NCI-H1436 treated with DMSO at 0.1 percent for 48 hours (cell line): Measurements from ENCODE around the gene PPT1.
"Not testable (repeated sequence)": the region's sequence is repeated elsewhere in the genome, so short reads cannot be mapped to it uniquely, and the experiment has no call there.

Source experiments
- DNase-seq: peaks from one replicate; lab custom pipeline; 2025; lab: John Stamatoyannopoulos, UW

The PPT1 gene

DNA sequence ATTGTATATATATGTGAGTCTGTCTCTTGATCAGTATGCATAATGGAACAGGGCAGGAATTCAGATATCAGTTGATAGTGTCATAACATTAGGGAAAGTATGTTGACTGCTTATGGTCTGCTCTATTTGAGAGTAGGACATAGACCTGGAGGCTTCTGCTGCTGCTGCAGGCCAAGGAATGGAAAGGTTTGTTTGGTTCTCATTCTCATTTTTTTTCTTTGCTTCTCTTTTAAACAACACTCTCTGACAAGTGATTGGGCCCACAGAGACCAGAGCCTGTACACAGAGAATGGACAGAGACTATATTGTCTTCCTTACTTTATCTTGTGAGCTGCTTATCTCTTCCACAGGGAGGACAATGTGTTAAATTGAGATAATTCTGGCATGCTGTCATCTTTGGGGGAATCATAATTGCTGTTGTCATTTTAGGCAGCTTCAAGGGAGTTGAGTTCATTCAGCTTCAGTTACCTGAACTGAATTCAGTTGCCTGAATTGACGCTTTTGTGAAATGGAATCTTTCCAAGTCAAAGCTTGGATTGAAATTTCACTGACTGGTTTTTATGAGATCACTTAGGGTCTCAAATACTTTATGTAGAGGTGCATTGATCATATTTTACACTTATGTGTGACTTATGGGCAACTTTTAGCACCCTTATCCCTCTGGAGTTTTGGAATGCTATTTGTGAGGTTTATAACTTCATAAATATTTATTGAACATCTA is 39.6 kb downstream of the PPT1 start:
- no peak for DNase-seq

DNA sequence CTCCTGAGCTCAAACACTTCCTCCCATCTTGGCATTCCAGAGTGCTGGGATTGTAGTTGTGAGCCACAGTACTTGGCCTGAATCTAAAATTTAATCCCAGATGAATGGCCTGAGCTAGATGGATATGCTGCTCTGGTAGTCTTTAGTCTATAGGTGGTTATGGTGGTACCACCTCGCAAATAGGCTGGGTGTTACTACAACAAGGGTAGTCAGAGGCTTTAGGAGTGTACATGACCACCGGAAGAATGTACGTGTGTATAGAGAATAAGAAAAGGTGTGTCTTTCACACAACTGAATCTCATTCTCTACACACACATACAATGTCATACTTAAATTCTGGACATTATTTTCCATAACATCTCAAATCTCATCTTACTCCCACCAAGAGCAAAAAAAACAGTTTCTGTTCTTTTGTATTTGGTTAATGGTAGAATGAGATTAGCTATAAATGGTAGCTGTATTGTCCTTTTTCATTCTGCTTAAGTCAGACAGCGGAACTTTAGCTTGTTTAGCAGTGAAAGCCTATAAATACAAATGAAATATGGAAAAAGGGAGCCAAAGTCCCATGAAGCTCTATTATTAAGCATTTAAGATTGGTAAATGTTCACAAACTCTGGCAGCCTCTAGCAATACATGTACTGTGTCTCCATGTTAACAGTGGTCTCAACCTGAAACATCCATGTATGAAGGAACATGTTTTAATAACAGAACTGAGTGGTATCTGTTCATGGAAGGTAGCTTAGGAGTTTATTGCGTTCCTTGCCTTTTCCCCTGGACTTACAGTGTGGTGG is 40.3 kb downstream of the PPT1 start:
- DNase-seq, result no peak

DNA sequence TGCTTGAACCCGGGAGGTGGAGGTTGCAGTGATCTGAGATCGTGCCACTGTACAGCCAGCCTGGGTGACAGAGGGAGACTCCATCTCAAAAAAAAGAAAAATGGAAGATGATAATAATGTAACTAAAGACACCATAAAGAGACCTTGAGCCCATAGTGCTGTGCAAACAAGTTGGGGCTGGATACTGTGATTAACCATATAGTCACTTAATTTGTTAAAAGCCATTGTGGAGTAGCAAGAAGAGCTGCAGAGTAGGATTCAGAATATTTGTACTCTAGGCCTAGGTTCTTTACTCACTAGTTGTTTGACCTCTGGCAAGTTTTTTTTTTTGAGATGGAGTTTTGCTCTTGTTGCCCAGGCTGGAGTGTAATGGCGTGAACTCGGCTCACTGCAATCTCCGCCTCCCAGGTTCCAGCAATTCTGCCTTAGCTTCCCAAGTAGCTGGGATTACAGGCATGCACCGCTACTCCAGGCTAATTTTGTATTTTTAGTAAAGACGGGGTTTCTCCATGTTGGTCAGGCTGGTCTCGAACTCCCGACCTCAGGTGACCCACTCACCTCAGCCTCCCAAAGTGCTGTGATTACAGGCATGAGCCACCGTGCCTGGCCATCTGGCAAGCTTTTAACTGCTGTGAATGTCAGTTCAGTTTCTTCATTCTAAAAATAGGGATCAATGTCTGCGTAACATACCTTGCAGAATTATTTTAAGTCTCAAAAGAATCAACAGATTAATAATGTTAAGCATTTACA is 43.7 kb downstream of the PPT1 start:
- no peak for DNase-seq

DNA sequence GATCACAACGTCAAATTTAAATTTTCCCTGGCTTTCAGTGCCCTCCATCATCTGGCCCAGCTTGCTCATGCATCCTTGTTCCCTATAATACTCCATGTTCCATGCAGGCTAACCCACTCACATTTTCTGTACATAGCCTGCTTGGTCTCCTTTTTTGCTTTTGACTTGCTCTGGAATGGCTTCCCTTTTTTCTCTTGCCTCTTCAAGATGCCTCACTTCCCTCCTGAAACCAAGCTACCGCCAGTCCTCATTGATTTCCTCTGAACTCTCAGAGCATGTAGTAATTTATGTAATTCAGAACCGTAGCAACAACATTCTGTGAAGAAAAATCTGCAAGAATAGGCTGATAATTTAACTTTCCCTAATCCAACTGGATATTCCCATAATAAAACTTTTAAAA is 46.2 kb downstream of the PPT1 start:
- DNase-seq, result no peak

DNA sequence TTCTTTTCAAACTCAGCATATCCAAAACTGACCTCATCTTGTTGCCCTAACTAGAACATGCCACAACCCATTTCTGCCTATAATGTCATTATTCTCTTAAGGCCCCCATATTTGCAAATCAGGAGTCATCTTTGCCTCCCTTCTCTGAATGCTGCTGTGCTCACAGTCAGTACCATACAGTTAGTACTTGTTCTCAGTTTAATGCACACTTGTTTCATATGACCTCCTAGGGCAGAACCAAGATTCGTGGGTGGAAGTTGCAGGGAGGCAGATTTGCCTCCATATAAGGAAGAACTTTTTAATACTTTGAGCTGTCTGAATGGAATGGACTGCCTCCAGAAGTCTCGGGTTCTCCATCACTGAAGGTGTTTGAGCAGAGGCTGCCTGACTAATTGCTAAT is 47.3 kb downstream of the PPT1 start:
- DNase-seq, result no peak

DNA sequence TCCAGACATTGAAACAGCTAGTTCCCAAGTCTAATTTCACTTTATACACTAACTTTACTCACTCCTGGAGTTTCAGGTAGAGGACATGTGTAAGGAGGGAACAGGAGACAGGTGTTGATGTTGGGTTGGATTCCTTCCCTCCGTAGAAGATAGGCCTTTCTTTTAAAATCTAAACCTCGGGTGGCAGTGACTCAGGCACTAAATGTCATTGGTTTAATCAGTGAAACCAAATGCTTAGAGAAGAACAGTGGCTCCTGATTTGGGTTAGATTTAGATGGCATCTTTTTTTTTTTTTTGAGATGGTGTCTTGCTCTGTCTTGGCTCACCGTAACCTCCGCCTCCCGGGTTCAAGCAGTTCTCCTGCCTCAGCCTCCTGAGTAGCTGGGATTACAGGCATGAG is 49.3 kb downstream of the PPT1 start:
- DNase-seq, result no peak

DNA sequence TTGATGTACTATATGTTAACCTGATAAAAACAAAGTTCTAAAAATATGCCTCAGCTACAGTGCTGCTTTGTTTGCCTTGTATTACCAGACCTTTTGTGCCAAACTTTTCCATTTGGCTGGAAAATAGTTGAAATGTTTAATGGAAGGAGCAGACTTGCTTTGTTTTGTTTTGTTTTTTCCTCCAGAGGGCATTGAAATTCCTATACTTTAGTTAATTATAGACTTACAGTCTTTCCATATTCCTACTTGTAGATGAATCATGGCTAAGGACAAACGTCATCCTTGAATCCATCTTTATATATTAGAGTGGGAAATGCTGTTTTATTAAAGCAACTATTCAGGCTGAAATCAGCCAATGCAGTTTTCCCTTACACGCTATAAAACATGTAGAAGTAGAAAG is 49.8 kb downstream of the PPT1 start:
- DNase-seq, result no peak

DNA sequence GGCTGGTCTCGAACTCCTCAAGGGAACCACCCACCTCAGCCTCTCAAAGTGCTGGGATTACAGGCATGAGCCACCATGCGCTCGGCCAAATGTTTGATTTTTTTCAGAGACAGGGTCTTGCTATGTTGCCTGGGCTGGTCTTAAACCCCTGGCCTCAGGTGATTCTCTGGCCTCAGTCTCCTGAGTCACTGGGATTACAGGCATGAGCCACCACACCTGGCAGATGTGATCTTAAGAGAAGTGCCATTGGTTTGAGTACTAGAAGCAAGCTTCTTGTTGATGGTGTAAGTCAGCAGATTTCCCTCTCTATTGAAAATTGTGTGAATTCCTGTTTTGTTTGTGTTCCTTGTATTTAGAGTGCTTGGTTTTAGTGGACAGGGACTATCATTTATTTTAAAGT is 51.3 kb downstream of the PPT1 start:
- DNase-seq, result no peak

DNA sequence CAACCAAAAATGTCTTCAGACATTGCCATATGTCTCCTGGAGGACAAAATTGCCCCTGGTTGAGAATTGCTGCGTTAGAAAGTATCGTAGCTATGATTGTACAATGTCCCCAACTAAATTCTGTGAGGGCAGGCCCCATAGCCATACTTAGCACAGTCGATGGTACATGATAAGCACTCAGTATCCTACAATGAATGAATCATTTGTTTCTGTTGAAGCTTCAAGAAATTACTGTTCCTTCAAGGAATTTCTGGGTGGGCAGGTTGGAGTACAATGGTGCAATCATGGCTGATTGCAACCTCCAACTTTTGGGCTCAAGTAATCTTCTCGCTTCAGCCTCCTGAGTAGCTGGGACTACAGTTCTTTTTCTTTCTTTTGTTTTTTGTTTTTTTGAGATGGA is 51.9 kb downstream of the PPT1 start:
- DNase-seq, result no peak

DNA sequence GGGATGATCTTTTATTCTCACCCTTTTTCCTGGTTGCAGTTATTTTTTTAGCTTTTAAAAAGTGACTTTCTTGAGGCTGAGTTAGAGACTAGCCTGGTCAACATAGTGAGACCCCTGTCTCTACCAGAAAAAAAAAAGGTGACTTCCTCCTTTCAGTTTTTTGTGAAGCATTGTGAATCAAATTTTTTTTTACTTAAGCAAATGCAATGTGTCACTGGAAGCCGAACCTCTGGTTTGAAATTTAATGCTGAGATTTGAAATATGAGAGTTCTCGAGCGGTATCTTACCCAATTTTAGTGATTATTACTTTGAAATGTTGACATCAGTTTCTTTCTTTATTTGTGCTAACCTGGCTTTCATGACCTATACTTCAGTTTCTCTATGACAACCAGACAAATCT is 52.9 kb downstream of the PPT1 start:
- no peak for DNase-seq

DNA sequence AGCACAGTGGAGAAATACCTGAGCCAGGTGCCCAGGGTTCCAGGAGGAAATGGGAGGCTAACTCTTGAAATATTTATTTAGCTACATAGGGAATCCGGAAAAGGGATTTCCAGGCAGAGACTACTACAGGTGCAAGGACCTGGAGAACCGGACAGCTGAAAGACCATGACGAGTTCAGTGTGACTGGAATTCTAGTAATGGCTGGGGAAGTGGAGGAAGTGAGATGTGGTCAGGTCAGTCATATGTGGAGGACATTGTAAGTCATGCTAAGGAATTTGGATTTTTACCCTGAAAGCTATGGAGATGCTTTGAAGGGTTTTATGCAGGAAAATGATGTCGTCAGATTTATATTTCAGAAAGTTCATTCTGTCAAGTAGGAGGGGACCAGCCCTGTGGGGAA is 54.7 kb downstream of the PPT1 start:
- no peak for DNase-seq

DNA sequence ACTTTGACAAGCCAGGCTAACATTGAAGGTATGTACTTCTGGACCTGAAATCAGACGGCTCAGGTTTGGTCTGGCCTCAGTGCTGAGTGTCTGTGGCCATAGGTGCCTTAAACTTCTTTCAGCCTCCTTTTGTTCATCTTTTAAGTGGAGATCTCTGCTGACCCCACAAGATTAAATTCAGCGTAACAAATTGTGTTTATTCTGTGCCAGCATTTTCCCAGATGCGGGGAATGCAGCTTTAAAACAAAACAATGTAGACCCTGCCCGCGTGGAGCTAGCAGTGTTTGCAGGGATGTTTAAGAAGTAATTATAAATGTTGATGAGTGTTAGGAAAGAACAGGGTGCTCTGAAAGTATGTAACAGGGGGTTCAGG is 55.6 kb downstream of the PPT1 start:
- no peak for DNase-seq

DNA sequence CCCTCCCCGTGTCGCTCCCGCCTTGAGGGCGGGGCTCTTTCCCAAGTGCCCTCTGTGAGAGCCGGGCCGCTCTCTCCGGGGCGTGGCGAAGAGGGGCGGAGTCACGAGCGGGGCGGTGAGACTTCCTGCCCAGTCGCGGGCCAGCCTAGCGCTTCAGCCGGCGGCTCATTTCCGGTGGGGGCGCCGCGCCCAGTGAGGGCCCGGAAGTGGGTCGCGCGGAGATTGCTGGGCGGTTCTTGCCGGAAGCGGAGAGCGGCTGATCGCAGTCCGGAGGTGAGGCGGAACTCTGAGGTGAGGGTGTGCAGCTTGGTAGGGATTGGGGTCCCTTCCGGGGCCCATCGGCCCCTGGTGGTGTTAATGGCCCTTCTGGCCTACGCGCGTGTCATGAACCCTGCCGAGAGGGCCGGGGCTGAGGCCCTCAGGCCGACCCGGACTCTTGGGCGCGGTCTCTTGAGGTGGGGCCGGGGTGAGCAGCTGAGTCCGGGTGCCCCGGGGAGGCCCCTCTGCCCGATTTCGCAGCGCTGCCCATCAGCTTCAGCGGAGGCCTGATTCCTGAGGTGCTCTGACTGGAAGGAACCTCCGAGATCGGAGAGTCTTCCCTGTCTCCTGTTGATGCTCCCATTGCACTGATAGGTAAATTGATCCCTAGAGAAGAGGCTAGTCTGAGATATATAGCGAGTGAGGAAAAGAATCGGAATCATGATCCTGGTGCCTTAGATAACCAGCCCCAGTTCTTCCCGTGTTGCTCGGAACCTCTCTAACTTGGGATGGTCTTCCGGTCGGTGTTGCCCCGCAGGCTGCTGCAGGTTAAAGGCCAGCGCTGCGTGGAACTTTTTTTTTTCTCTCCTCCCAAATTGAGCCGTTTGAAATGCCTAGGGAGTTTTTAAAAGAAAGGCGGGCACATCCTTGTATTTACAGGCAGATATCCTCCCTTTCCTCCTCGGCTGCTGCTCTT is 56.3 kb downstream of the PPT1 start, which contains the start of gene CAP1:
Gene CAP1 (plus strand): TSS at position 219 of the 955 bp plus-strand sequence. CDS start 18,618 bp downstream, outside the sequence.
- peak; percentile 87 for DNase-seq

DNA sequence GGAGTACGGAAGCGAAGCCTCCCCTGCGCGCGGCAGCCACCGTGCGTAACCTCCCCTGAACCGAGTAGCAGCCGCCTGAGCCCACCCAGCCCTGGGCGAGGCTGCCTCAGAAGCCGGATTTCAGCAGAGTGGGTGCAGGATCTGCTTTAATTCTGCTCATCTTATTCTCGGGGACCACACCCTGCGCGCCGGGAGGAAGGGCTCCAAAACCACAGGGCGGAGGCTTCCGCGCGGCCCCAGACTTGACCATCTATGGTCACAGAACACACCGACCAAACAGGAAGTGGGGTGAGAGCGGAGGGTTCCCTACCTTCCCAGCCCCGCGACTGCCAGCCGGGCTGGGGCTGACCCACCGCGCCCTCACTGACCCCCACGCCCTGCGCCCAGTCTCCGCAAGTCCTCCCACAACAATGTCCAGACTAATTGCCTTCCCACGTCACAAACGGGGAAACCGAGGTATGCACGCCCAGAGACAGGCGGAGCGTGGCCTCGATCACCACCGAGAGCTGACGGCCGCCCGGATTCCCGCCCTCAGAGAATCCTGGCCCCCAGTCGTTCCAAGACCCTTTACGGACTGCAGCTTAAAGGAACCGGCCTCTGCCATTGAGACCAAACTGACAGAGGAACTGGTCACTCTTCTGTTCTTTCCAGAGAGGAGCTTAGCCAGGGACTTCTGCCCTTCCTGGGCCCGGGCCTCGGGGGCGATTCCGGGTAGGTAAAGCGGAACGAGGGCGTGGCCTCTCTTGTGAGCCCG is 57.1 kb downstream of the PPT1 start:
- no peak for DNase-seq

DNA sequence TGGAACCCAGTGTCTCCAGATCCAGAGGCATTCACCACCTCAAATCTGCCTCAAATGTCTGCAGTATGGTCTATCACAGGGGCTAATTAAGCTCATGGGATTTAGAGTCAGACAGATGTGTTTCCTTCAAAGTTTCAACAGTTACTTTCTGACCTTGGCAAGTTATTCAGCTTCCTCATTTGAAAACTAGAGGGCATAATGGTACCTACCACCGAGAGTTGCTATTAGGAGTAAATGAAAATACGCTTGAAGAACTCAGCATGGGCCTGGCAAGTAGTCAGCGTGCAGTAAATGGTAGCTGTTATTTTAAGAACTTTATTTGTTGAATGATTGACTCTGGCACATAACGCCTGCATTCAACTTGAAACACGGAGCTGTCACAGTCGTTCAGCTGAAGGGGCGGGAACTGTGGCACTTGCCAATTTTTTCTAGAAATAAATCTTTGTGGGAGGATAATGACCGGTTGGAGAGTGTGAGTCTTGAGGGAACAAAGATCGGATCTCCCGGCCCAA is 57.8 kb downstream of the PPT1 start:
- DNase-seq, result no peak

DNA sequence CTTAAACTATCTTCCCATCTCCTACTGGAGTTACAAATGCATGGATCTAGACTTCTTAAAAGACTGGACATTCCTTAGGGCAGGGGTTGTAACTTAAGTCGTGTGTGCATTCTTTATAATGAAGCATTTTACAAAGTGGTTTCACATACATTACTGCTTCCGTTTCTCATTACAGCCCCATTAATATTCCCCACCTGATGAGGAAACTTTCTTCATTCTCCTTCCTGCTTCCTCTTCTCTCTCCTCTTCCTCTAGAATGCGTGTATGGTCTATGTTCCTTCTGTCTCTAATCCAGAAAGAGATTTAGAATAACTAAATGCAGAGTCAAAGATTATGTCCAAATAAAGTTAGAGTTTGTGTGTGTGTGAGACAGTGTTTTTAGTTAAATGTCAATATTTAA is 58.4 kb downstream of the PPT1 start:
- no peak for DNase-seq

DNA sequence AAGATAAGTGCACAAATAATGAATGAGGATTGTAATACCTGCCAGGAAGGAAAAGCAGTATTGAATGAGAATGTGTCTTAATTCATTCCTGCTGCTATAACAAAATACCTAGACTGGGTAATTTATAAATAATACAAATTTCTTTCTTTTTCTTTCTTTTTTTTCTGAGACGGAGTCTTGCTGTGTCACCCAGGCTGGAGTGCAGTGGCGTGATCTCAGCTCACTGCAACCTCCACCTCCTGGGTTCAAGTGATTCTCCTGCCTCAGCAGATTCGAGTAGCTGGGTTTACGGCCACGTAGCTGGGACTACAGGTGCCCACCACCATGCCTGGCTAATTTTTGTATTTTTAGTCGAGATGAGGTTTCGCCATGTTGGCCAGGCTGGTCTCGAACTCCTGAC is 59.8 kb downstream of the PPT1 start:
- not testable (repeated sequence) for DNase-seq

DNA sequence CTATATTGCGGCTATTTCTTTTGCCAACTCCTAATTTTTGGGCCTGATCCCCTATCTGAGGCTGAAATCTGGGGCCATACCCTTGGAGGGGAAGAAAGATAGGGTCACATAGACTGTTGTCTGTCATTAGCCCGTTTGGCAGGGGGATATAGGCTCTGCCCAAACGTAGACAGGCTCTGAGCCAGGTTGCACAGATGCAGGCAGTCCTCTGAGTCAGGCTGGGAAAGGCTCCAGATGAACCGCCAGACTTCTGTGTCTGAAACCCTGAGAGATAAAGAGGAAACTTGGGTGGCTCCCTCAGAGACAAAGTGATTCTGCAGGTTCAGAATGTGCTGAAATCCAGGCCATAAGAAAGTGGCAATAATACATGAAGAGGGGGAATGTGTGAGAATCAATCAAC is 60.5 kb downstream of the PPT1 start:
- no peak for DNase-seq

DNA sequence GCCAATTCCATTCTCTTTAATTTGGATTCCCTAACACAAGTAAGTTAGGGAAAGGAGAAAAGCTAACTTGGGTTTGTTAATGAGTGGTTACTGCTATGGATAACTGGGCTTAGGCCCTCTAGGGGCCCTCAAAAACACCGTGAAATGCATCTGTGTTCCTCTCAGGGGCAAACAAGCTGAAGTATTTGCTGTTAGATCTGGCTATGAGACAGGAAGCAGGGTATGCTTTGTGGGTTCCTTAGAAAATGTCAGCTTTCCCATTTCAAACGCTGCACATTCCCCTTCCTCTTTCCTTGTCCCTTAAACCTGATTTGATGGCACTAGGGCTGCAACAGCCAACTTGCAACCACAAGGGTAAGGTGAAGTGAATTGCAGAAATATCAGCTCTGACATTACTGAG is 62.2 kb downstream of the PPT1 start:
- no peak for DNase-seq

DNA sequence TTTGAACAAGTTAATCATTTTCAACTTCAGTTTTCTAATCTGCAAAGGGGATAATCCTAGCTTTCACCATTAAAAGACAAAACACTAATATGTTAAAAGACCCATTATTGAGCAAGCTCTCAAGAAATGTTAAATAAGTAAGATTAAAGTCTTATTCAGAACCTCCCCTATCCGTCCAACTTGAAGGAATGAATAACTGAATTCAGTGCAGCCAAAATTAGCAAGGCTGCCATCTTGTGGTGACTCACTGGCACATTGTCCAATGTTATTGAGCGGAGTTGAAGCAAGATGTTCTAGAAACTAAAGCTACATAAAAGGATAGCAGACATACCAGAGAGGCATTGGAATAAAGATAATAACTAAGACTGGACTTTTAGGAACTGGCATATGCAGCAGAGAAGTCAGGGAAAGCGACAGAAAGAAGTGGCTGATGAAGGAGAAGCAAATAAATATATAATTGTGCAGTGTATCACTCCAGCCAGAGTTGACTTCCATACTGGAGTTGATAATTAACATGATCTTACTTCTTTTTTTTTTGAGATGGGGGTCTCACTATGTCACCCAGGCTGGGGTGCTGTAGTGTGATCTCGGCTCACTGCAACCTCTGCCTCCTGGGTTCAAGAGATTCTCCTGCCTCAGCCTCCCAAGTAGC is 64.7 kb downstream of the PPT1 start:
- no peak for DNase-seq
